ENCODE measurements around the gene TOPAZ1. TPM values are rescaled to one million over a fixed set of nuclear protein-coding genes. Genes with fewer than 3 reads are reported as not detected.

Gene TOPAZ1
- total and polyA plus RNA-seq, 2 of the 8 experiments (the other 6 are each of a cell fraction or from before 2014, with no cell fraction given) = not detected

DNA sequence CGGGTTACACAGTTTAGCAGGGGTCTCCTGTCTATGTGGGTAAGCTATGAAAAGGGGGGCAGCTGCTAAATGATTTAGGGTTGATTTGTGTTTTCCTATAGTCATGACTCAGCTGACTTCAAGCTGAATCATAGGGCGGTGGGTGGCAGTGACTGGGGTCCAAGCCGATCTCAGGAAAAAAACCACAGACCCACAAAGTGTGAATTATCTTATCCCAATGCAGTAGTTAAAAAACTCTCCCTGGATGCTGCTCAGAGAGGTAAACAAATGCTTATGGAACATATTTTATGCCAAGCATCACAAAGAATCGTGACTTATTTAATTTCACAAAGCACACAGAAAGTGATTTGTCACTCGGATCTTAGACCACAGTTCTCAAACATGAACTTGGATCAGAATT lies 18.4 kb upstream of the TOPAZ1 start (continued):
- TF ChIP-seq CHD7 (IDR thresholded peaks at IDR 0.05; ENCODE audit: insufficient replicate concordance, low read length) = no peak
- no peak for TF ChIP-seq JUN (IDR thresholded peaks at IDR 0.05; ENCODE audit: low read depth, low read length)
- TF ChIP-seq SP4 (IDR thresholded peaks at IDR 0.05; ENCODE audit: low read length) = no peak

Data from H1 (cell line).